ENCODE measurements around the gene SLC25A13. TPM values are rescaled to one million over a fixed set of nuclear protein-coding genes. Genes with fewer than 3 reads are reported as not detected.
"Not testable (repeated sequence)": the region's sequence is repeated elsewhere in the genome, so short reads cannot be mapped to it uniquely, and the experiment has no call there.

Gene SLC25A13
- total and polyA plus RNA-seq, 3 experiments from 2014 or later, result 9.7 to 13.8 (median 10.8) TPM

DNA sequence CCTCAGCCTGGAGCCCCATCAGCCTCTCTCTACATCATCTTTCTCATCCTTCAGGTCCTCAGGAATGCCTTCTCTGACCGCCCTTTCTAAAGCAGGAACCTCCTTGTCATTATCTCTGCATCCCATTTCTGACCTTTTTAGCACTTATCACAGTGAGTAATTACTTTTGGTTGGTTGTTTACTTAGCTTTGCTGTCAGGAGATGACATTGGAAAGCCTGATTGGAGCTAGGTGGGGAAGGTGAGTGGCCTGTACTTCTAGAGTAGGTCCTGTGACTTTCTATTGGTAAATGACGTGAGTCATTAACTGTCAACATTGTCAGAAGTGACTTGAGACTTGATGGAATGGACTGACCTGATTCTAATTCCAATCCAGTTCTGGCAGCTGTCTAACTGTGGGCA lies 9.3 kb upstream of the SLC25A13 start:
- CTCF ChIA-PET, result no interaction called here
- POLR2A ChIA-PET, result no interaction called here
- H3K4me1 ChIP-seq (ENCODE audit: insufficient read depth, low read length), result no peaks in the 10 kb centered on the region
- H3K9me3 ChIP-seq (ENCODE audit: low read length), result no peaks in the 10 kb centered on the region
- peaks cover 0 to under 1% (median 0%) of the 10 kb centered on the region in 3 donors for H3K36me3 Mint-ChIP-seq
- no peaks in the 10 kb centered on the region for H3K36me3 ChIP-seq (ENCODE audit: insufficient read depth, low read length)
- DNase-seq, result no peak
- no peak overlapping the region for H3K4me3 ChIP-seq (ENCODE audit: low read length)
- no peak overlapping the region for H3K27ac Mint-ChIP-seq
- peaks cover 5 to 9% of the 10 kb centered on the region in 2 donors for H3K27me3 Mint-ChIP-seq
- no peaks in the 10 kb centered on the region for H3K4me1 Mint-ChIP-seq
- H3K27me3 ChIP-seq (ENCODE audit: insufficient read depth, low read length, poor library complexity, severe bottlenecking), result no peaks in the 10 kb centered on the region
- H3K27ac ChIP-seq (ENCODE audit: low read depth, low read length), result no peak overlapping the region
- no peak overlapping the region for H3K4me3 Mint-ChIP-seq
- peaks cover 0 to 8% (median 0%) of the 10 kb centered on the region in 5 donors for H3K9me3 Mint-ChIP-seq

DNA sequence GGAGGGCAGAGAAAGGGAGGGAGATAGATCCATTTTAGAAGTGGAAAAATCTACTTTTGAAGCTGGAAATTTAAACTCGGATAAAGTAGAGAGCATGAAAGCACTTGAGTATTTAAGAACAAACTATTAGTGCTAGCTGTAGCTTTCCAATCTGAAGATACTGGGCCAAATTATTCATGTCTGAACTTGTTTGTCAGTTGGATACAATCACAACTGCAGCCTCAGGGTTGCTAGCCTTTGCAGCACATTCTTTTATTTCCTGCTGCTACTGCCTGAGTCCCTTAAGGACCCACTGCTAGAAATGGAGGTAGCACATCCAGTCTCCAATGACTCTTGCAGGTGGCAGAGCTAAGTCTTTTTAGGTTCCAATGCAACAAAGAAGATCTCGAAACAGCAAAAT lies 8.3 kb upstream of the SLC25A13 start:
- ChIA-PET CTCF (no interaction called here), POLR2A (no interaction called here)
- H3K4me1 Mint-ChIP-seq, result no peaks in the 10 kb centered on the region

DNA sequence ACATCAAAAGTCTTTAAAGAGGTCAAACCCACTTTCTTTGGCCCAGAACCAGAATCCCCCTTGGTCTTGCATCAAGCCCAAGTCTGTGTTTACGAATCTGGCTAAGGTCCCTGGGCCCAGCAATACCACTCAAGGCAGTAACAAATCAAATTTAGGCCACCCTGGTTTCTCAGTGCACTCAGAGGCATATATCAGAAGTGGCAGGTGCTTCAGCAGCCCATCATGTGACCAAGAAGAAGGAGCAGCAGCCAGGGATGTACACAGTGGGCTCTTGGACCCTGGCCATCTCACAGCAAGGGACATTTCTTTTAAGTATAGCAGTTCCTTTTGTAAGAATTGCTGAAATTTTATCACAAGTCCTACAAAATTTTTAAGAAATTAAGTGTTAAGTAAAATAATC lies 7.3 kb upstream of the SLC25A13 start:
- no peak overlapping the region for H3K4me3 Mint-ChIP-seq
- H3K9me3 Mint-ChIP-seq, result peaks cover 0 to 8% (median 0%) of the 10 kb centered on the region in 5 donors
- H3K4me1 Mint-ChIP-seq, result no peaks in the 10 kb centered on the region

More for the DNA sequence above, 8.3 kb upstream of the SLC25A13 start:
- H3K9me3 ChIP-seq (ENCODE audit: low read length), result no peaks in the 10 kb centered on the region
- no peak for DNase-seq
- Mint-ChIP-seq H3K27ac (no peak overlapping the region), H3K9me3 (peaks cover 0 to 8% (median 0%) of the 10 kb centered on the region in 5 donors), H3K36me3 (no peaks in the 10 kb centered on the region), H3K27me3 (peaks cover 4 to 6% of the 10 kb centered on the region in 2 donors), H3K4me3 (no peak overlapping the region)
- H3K27me3 ChIP-seq (ENCODE audit: insufficient read depth, low read length, poor library complexity, severe bottlenecking), result no peaks in the 10 kb centered on the region
- H3K4me3 ChIP-seq (ENCODE audit: low read length), result no peak overlapping the region
- no peaks in the 10 kb centered on the region for H3K36me3 ChIP-seq (ENCODE audit: insufficient read depth, low read length)
- no peaks in the 10 kb centered on the region for H3K4me1 ChIP-seq (ENCODE audit: insufficient read depth, low read length)
- no peak overlapping the region for H3K27ac ChIP-seq (ENCODE audit: low read depth, low read length)

DNA sequence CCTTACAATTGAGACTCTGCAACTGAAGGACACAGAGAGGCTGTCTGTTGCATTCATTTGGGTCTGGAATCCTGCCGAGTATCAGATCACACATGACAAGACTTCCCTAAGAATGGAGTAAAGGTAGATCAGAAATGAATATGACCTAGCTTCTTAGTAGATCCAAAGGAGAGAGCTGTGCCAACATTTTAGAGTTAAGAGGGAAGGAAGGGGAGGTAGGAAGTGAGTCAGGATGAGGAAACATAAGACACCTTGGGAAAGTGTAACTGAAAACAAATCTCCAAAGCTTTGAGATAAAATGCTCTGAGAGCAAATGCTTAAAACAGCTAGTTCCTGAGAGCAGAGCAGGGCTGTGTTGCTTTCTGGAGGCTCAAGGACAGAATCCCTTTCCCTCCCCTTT lies 6.1 kb upstream of the SLC25A13 start:
- DNase-seq, result no peak
- Histone ChIP-seq H3K4me3 (ENCODE audit: low read length) (no peak overlapping the region), H3K4me1 (ENCODE audit: insufficient read depth, low read length) (no peaks in the 10 kb centered on the region), H3K9me3 (ENCODE audit: low read length) (no peaks in the 10 kb centered on the region), H3K36me3 (ENCODE audit: insufficient read depth, low read length) (no peaks in the 10 kb centered on the region), H3K27ac (ENCODE audit: low read depth, low read length) (no peak overlapping the region), H3K27me3 (ENCODE audit: insufficient read depth, low read length, poor library complexity, severe bottlenecking) (no peaks in the 10 kb centered on the region)
- no peak overlapping the region for H3K27ac Mint-ChIP-seq
- H3K4me1 Mint-ChIP-seq, result no peaks in the 10 kb centered on the region
- POLR2A ChIA-PET, result no interaction called here
- no peaks in the 10 kb centered on the region for H3K9me3 Mint-ChIP-seq
- no peaks in the 10 kb centered on the region for H3K36me3 Mint-ChIP-seq
- H3K27me3 Mint-ChIP-seq, result peaks cover 0 to 2% of the 10 kb centered on the region in 2 donors
- CTCF ChIA-PET, result no interaction called here
- H3K4me3 Mint-ChIP-seq, result no peak overlapping the region

More for the DNA sequence above, 7.3 kb upstream of the SLC25A13 start:
- H3K27ac ChIP-seq (ENCODE audit: low read depth, low read length), result no peak overlapping the region
- H3K36me3 Mint-ChIP-seq, result no peaks in the 10 kb centered on the region
- no peak for DNase-seq
- POLR2A ChIA-PET, result no interaction called here
- CTCF ChIA-PET, result no interaction called here
- no peaks in the 10 kb centered on the region for H3K9me3 ChIP-seq (ENCODE audit: low read length)
- H3K4me1 ChIP-seq (ENCODE audit: insufficient read depth, low read length), result no peaks in the 10 kb centered on the region
- no peaks in the 10 kb centered on the region for H3K27me3 ChIP-seq (ENCODE audit: insufficient read depth, low read length, poor library complexity, severe bottlenecking)
- H3K36me3 ChIP-seq (ENCODE audit: insufficient read depth, low read length), result no peaks in the 10 kb centered on the region
- H3K4me3 ChIP-seq (ENCODE audit: low read length), result no peak overlapping the region
- H3K27me3 Mint-ChIP-seq, result peaks cover 4% of the 10 kb centered on the region in 2 donors
- H3K27ac Mint-ChIP-seq, result peak overlapping the region in 1 of 8 donors; percentile 38

DNA sequence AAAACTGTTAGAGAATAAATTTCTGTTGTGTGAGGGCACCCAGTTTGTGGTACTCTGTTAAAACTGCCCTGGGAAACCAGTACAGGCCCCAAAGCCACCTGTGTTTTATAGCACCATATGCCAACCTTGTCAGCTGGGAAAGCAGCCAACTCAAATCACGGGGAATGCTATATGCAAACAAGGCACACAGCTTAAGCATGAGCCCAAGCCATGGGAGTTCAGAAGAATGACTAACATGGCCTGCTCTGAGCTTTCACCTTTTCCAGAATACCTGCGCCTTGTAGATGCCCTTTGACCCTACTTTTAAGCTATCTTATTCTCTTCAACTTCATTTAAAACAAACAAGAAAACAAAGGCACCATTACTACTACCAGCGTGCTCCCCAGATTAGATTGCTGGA lies 5.5 kb upstream of the SLC25A13 start:
- Histone ChIP-seq H3K4me1 (ENCODE audit: insufficient read depth, low read length) (peaks cover under 1% of the 10 kb centered on the region), H3K27ac (ENCODE audit: low read depth, low read length) (no peak overlapping the region), H3K36me3 (ENCODE audit: insufficient read depth, low read length) (no peaks in the 10 kb centered on the region), H3K27me3 (ENCODE audit: insufficient read depth, low read length, poor library complexity, severe bottlenecking) (no peaks in the 10 kb centered on the region), H3K4me3 (ENCODE audit: low read length) (no peak overlapping the region), H3K9me3 (ENCODE audit: low read length) (no peaks in the 10 kb centered on the region)
- peaks cover 0 to 3% (median 2%) of the 10 kb centered on the region in 3 donors for H3K4me1 Mint-ChIP-seq
- H3K27me3 Mint-ChIP-seq, result peaks cover 0 to 2% of the 10 kb centered on the region in 2 donors
- H3K4me3 Mint-ChIP-seq, result no peak overlapping the region
- no peak for DNase-seq
- no peaks in the 10 kb centered on the region for H3K9me3 Mint-ChIP-seq
- ChIA-PET CTCF (no interaction called here), POLR2A (no interaction called here)
- no peaks in the 10 kb centered on the region for H3K36me3 Mint-ChIP-seq
- no peak overlapping the region for H3K27ac Mint-ChIP-seq

DNA sequence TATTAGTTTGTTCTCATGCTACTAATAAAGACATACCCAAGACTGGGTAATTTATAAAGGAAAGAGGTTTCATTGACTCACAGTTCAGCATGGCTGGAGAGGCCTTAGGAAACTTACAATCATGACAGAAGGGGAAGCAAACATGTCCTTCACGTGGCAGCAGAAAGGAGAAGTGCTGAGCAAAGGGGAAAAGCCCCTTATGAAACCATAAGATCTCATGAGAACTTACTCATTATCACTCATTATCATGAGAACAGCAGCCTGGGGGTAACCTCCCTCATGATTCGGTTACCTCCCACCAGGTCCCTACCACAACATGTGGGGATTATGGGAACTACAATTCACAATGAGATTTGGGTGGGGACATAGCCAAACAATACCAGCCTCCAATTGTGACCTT lies 4.9 kb upstream of the SLC25A13 start:
- DNase-seq; H3K27ac ChIP-seq (ENCODE audit: low read depth, low read length); H3K4me3 Mint-ChIP-seq; H3K4me1 ChIP-seq (ENCODE audit: insufficient read depth, low read length); H3K36me3 Mint-ChIP-seq; H3K9me3 ChIP-seq (ENCODE audit: low read length); H3K27me3 Mint-ChIP-seq; H3K4me3 ChIP-seq (ENCODE audit: low read length); POLR2A ChIA-PET; CTCF ChIA-PET; H3K36me3 ChIP-seq (ENCODE audit: insufficient read depth, low read length); H3K27ac Mint-ChIP-seq; H3K27me3 ChIP-seq (ENCODE audit: insufficient read depth, low read length, poor library complexity, severe bottlenecking); H3K9me3 Mint-ChIP-seq; H3K4me1 Mint-ChIP-seq: not testable (repeated sequence)

DNA sequence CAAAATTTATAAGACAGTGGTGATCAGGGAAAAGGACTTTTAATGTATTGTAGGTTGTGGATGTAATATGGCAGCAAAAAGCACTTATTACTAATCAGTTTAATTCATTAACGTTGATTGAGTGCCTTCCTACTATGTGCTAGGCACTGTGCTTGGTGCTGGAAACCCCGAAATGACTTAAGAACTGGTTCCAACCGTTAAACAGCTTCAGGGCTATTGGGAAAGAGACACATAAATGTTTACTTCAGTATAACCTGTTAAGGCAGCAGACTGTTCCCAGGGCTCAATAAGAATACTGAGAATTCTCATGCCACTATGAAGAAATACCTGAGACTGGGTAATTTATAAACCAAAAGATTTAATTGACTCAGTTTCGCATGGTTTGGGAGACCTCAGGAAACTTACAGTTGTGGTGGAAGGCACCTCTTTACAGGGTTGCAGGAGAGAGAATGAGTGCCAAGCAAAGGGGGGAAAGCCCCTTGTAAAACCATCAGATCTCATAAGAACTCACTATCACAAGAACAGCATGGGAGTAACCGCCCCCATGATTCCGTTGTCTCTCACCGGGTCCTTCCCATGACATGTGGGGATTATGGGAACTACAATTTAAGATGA lies 1.1 kb upstream of the SLC25A13 start:
- no peaks in the 10 kb centered on the region for H3K36me3 ChIP-seq (ENCODE audit: insufficient read depth, low read length)
- Mint-ChIP-seq H3K4me3 (peak overlapping the region; percentile 87 to 97 (median 92)), H3K9me3 (no peaks in the 10 kb centered on the region), H3K4me1 (peaks cover 20 to 33% (median 27%) of the 10 kb centered on the region in 3 donors), H3K27me3 (no peaks in the 10 kb centered on the region), H3K36me3 (peaks cover 0 to 5% (median 0%) of the 10 kb centered on the region in 3 donors), H3K27ac (peak overlapping the region in 3 of 8 donors; percentile 28 to 59 (median 39))
- DNase-seq, result no peak
- H3K27ac ChIP-seq (ENCODE audit: low read depth, low read length), result no peak overlapping the region
- ChIA-PET POLR2A (interaction anchor here (0.5 to 1.1 kb wide), 2 partner anchors 37 to 130 kb away, joined by 3 to 4 read pairs; no protein-coding TSS in a partner anchor), CTCF (no interaction called here)
- H3K4me1 ChIP-seq (ENCODE audit: insufficient read depth, low read length), result peaks cover 10% of the 10 kb centered on the region
- H3K4me3 ChIP-seq (ENCODE audit: low read length), result no peak overlapping the region
- H3K27me3 ChIP-seq (ENCODE audit: insufficient read depth, low read length, poor library complexity, severe bottlenecking), result no peaks in the 10 kb centered on the region
- no peaks in the 10 kb centered on the region for H3K9me3 ChIP-seq (ENCODE audit: low read length)

DNA sequence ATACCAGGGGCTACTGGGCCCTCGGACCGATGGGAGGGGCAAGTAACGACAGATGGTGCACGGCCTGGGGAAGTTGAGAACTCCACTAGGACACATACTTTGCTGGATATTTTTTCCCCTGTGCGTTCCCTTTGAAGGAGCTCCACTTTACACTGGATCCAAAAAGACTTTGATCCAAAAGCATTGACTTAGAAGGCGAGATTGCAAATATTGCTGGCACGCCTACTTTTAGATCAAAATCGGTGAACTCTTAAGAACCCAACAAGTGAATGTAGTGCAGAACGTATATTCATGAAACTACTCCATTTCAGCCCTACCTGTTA lies 436 bp upstream of the SLC25A13 start:
- no peaks in the 10 kb centered on the region for H3K9me3 ChIP-seq (ENCODE audit: low read length)
- DNase-seq, result no peak
- Mint-ChIP-seq H3K4me1 (peaks cover 22 to 36% (median 31%) of the 10 kb centered on the region in 3 donors), H3K27ac (peak overlapping the region in 7 of 8 donors; percentile 37 to 77 (median 59)), H3K9me3 (no peaks in the 10 kb centered on the region), H3K27me3 (no peaks in the 10 kb centered on the region), H3K4me3 (peak overlapping the region; percentile 87 to 97 (median 92)), H3K36me3 (peaks cover 0 to 5% (median 0%) of the 10 kb centered on the region in 3 donors)
- peak overlapping the region; percentile 78 for H3K27ac ChIP-seq (ENCODE audit: low read depth, low read length)
- CTCF ChIA-PET, result no interaction called here
- no peaks in the 10 kb centered on the region for H3K27me3 ChIP-seq (ENCODE audit: insufficient read depth, low read length, poor library complexity, severe bottlenecking)
- H3K36me3 ChIP-seq (ENCODE audit: insufficient read depth, low read length), result no peaks in the 10 kb centered on the region
- peaks cover 10% of the 10 kb centered on the region for H3K4me1 ChIP-seq (ENCODE audit: insufficient read depth, low read length)
- peak overlapping the region; percentile 81 for H3K4me3 ChIP-seq (ENCODE audit: low read length)
- POLR2A ChIA-PET, result interaction anchor here (1.1 kb wide), 1 partner anchor 37 kb away, joined by 3 read pairs; no protein-coding TSS in a partner anchor

Data from CD8-positive, alpha-beta memory T cell (primary cell).